ENCODE results near the gene PCSK6.

Gene PCSK6

DNA sequence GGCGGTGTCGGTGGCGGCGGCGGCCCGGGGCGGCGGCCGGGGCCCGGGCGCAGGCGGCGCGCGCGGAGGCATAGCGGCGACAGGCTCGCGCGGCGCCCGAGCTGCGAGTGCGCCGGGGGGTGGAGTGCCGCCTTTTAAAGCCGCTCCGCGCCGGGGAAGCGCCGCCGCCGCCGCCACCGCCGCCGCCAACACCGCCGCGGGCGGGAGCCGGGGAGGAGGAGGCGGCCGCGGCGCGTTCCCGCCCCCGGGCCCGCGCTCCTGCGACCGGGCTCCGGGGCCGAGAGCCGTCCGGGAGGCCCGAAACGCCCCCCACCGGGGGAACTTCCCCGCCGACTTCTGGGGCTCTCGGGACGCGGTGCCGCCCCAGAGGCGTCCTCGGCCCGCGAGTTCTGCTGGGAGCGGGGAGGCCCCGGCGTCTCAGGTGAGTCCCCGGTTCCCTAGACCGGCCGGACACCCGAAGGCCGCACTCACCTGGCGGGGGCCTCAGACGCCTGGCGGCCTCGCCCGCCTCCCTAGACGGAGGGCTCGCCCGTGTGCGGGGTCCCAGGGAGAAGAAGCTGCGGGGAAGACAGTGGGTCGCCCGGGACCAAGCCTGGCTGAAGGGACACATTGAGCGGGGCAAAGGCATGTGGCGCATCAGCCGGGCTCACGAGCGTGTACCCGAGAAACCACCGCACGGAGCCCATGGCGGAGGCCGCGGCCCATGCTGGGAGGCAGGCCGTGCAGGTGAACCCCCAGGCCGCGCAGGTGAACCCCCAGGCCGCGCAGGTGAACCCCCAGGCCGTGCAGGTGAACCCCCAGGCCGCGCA is at the start of gene PCSK6:
Gene PCSK6 (minus strand): TSS at position 109 of the 809 bp plus-strand sequence. CDS start 37 bp downstream, at position 72.
- no peak for DNase-seq

DNA sequence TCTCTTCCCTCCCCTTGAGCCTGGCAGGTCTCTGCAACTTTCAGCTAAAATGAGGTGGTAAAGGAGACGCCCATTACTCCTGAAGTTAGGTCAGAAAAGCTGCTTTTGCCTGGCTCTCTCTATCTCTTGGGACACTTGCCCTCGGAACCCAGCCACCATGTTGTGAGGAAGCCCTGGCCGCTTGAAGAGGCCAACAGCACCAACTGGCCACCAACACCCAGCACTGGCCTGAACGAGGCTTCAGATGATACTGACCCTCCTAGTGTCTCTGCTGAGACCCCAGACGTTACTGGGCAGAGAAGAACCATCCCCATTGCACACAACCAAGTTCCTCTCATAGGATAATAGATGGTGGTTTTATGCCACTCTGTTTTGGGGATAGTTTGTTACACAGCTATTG is 49.5 kb upstream of the PCSK6 start:
- DNase-seq = no peak

DNA sequence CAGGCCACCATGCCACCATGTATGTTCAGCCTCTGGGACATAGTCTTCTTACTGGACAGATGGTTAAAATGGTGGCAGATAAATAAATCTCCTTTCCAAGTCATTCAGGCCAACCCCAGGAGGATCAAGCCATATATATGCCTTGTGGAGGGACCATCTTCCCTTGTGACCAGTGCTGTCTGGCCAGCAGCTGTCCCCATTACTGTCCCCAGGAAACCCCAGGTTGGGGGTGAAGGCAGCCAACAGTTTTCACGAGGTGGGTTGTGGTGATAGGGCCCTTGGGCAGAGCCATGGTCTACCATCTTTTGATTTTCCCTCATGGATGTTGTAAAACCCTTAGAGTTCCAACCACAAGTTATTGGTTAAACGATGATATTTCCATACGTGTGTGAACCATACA is 48.7 kb upstream of the PCSK6 start:
- no peak for DNase-seq

DNA sequence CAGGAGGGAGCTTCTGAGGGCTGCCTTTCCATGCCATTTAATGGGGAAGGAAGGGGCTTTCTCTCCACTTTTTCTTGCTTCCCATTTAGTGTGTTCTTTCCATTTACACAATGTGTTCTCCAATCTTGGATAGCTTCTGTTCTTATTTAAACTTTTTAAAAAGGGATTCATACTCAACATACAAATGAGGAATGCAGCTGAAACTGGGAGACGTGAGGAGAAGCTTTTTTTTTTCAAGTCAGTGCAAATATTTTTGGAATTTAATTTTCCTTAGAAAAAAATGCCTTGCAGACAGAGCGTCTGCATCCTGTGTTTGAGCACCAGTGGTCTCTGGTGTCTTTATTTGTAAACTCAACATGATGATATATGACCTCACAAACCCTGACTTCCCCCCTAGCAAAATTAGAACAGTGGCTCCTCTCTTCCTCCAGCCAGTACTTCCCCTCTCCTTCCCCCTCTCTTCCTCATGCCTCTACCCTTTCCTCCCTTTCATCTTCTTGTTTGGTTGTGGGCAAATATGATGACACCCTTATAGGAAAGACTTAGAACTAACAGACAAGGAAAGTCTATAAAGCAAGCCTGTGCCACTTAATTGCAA is 48.1 kb upstream of the PCSK6 start:
- no peak for DNase-seq

DNA sequence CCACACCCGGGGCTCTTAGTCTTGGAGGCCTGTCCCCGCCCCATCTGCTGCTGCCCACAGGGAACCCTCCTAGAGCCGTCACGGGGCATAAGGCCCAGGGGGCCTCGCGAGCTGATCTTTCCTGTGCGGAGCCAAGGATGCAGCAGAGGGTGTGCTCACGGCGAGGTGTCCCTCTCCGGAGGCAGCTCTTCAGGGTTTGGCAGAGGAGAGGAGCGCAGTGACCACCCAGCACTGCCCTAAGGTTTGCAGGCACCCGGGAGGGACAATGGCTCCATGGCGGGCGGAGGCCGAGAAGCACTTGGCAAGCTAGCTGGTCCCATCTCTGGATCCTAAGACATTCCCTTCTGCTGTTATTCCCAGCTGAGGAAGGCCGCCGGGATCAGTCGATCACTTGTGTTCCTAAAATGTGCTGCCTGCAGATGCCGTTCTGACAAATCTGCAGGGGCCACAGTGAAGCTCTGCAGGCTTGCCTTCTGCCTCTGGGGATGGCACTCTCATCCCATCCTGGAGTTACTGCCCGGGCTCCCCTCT is 47.4 kb upstream of the PCSK6 start:
- no peak for DNase-seq

DNA sequence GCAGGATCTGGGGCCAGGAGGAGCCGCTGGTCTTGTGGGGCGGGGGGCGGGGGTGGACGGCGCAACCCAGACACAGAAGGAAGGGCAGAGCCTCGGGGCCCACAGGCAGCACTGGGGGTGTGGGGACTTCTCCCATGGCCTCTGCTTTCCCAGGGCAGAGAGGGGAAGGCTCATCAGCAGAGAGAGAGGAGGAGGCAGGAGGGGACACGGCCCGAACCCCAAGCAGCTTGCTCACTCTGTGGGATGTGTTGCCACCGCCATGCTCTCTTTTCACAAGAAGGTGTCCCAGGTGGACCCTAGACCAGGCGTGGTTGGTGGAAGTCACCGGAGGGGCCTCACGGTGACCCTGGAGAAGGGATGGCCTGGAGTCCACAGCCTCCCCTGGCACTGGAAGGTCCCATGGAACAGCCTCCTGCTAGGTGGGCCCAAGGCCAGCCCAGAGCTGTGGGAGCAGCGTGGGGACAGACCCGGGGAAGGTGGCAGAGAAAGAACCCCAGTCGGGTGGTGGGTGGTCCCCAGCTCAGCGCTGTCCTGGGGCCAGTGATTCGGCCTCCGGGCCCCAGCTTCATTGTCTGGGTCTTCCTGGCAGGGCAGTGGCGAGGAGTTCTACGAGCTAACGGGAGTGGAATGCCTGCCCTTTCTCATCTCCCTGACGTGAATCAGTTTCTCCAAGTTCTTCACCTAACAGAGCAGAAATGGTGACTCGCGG is 46.8 kb upstream of the PCSK6 start:
- DNase-seq = no peak

DNA sequence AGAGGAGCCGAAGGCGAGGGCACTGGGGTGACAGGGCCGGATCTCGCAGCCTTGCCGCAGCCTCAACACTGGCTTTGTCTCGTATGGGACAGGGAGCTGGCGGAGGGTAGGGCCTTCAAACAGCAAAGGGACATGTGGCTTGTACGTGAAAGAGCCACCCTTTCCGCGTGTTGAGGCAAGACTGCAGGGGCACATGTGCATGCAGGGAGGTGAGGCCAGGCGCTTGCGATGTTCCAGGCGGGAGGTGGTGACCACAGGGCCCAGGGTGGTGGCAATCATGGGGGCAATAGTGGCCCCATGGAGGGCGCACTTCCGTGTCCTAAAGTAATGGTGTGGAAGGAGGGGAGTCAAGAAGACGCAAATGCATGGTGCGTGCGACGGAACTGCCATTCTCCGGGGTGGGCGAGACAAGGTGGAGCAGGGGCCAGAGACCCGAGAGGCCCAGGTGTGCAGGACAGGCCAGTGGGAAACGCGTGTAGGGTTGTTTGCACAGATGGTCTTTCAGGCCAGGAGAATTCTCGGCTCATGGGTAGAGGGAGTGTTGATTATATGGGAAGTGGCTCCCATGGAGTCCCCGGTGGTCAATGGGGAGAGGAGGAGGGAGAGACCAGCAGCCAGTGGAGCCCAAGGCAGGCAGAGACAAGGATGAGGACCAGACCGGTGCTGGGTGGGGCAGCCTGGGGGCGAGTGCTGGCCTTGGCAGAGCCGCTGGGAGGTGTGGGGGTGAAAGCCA is 45.8 kb upstream of the PCSK6 start:
- DNase-seq = no peak

DNA sequence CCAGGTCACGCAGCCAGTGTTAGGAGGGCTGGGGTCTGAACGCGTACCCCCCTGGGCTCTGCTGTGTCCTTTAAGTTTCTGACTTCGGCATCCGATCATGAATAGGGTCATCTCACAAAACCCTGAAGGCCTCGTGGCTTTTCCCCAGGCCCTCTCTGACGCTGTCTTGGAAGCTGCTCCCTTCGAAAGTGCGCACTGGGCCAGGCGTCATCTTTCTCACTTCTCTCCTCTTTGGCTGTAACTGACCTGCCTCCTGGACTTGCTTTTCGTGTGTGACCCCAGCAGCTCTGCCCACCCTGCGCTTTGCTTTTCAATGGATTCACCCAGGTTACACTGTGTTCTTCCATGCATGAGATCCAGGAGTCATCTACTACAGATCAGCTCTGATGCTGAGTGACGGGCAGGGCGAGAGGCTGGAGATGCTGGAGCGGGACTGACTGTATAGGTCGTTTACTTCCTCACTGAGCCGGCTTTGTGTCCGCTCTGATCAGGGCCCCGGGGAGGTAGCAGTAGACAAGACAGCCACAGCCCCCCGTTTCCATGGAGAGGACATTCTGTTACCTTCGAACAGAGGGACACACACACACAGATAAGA is 45.0 kb upstream of the PCSK6 start:
- no peak for DNase-seq

DNA sequence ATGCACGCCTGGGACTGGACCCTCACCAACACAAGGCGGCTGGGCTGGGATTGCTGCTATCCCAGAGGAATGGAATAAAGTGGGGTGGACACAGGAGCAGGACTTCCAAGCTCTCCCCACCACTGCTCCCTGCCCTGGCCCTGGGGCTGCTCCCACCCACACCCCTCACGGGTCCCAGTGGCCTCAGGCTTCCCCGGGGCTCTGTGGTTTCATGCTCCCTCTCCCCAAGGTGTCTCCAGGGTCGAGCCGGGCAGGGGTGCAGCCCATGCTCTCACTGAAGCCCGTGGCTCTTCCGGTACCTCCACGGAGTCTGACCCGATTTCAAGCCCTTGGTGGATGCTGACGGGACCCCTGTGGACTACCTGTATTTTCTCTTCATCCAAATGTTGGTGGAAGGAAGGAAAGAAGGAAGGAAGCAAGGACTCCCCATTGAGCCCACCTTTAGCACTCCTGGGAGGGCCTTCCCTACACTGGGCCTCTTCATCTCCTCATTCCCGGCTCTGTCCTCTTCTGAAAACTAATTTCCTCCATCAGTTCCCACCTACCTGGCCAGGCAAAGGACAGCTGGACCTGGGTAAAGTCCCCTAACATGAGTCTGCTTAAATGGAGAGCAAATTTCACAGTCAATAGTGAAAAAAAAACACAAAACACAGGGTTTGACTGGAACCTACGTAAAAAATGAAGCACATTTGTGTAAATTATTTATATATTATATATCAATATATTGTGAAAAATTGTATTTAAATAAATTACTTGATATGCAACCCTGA is 44.0 kb upstream of the PCSK6 start:
- no peak for DNase-seq

DNA sequence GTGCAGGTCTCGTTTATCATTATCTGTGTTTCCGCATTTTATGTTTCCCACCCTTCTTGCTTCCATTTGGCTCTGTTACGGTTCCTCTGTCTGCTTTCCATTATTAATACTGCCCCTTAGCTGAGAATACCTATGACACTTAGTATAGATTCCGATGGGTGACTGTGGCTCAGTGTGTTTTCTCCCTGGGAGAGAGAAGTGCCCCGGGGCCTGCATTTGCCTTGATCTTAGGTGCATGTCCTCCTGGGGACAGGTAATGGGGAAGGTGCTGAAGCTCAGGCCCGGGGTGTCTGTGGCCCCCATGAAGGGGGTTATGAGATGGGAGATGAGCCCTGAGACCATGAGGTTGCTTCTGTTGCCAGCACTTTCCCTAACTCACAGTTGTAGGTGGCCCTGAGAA is 43.4 kb upstream of the PCSK6 start:
- no peak for DNase-seq

DNA sequence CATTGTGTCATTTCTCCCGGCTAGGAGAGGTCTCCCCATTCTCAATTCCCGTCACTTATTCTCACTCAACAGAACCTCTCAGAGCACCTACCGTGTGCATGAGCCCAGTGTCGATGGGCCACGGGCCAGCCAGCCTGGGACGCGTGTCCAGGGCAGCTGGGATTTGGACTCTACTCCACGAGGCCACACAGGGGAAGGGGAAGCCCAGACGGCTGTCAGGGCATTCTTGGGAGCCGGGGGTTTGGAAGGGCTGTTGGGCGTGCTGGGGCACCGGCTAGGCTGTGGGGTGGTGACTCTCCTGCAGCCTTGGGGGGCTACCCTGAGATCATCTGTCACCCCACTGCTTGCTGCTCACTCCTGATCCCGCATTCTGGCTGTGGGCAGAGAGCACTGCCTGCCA is 41.7 kb upstream of the PCSK6 start:
- no peak for DNase-seq

DNA sequence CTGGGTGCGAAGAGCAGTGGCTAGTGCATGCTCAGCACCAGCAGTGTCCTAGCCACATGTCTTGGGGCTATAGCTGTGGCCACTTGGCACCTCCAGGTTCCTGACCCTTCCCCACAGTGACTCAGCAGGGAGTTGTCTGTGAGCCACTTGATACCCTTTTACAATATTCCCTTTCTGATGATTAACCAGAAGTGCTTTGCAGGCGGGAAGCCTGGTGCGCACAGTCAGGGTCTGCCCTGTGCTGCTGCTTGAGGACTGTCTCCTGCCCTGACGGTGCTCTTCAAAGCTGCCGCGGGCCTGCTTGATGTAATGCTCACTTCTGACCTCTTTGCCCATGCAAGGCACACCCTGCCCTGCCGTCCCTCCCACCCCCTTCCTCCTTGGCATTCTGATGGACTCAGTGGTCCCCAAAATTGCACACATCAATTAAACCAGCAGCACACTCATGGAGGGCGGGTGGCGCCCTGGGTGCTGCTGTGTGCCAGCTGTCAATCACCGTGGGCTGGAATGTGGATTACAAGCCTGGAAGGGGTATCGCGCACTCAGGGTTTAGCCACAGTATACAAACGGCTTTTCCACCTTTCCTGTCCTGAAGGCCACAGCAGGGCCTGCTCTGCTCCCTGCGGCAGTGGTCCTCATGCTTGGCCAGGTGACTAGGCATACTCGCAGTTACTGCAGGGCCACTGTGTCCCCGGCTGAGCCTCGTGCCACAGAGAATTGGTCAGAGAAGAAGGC is 40.9 kb upstream of the PCSK6 start:
- no peak for DNase-seq

DNA sequence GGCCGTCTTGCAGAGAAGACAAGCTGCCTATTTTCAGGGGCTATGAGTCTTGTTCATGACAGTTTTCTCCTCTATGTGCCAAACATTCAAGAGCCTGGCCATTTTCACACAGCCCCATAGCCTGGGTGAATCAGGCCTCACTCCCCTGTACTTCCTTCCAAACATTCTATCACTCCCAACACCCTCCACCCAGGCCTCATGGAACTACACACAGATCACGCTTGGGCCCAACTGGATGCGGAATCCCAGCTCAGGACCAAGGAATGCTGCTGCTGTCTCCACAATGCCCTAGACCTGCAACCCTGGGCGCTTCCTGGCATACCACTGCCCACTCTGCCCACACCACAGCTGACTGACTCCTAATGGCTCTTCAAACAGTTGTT is 39.4 kb upstream of the PCSK6 start:
- no peak for DNase-seq

DNA sequence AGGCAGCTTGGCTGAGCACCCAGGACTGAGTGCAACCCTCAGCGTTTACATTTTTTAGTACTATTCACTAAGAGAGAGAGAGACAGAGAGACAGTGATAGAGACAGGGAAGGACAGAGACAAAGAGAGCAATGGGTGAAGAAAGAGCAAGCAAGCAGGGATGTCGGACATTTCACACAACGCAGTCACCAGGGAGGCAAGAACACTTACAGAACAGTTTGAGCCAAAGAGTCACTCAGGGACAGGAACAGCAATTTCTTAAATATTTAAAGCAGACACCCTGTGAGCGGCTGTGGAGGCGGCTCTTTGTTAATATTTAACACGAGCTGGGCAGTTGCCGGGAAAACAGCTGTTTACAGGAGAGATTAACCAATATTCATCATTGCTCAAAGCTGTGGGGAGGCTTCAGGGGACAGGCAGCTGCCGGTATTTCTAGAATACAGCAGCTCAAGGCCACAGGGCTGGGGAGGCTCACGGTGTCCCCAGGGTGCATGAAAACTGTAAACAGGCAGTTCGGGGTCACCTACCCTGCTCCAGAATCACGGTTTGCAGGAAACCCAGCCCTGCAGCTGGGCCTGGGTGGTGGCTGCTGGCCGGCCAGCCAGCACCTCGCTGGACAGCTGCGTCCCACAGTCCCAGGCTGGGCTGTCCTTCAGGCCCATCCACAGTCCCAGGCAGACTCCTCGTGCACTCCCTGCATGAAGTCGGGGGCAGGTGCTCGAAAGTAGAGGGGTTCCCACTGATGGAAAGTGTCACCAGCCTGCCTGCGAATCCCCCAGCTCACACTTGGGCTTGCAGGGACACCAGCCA is 38.8 kb upstream of the PCSK6 start:
- DNase-seq = no peak

DNA sequence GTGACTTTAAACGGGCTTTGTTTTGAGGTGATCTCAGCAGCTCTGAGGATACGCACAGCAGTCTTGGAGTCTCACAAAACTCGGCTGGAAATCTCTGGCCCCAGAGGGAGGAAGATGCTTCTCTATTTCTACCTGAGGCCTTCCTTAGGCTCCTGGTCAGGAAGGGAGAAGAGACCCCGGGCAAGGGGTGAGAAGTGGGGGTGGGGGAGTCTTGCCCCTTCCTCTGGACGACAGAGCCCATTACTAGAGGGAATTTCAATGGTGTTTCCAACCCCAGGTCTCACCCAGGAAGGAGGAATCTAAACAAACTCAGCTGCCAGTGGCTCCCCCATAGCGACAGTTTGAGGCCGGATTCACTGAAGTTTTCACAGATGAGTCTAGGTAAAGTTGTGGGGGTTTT is 37.4 kb upstream of the PCSK6 start:
- no peak for DNase-seq

DNA sequence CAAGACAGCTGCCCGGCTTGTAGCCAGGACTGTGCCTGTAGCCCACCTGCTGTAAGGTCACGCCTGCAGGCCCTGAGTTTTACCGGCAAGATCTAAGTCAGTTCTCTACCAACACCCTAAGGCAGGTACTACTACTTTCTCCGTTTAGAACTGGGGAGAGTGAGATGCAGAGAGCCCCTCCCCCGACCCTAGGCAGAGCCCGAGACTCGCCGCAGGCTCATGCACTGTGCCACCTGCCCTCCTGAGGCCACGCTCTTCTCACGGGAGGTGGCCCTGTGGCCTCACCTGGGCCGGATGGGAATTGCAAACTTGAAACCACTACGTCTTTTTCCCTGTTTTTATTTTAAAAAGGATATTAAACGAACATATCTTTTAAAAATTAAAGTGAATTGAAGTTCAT is 36.9 kb upstream of the PCSK6 start:
- DNase-seq = no peak

DNA sequence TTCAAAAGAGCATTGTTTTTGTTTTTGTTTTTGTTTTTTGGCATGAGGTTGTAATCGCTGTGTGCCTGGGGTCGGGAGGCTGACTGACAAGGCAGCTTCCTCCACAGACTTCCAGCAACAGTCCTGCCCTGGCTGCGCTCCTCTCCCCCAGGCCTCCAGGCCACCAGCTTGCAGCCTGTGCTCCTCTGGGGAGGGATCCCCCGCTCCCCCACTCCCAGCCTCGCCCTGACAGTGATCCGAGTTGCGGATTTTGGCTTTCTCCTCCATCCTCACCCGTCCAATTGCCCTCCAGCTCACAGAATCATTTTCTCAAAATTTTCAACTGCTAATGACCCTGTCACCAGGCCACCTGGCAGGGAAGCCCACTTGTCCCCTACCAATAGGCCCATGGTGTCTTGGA is 36.5 kb upstream of the PCSK6 start:
- no peak for DNase-seq

DNA sequence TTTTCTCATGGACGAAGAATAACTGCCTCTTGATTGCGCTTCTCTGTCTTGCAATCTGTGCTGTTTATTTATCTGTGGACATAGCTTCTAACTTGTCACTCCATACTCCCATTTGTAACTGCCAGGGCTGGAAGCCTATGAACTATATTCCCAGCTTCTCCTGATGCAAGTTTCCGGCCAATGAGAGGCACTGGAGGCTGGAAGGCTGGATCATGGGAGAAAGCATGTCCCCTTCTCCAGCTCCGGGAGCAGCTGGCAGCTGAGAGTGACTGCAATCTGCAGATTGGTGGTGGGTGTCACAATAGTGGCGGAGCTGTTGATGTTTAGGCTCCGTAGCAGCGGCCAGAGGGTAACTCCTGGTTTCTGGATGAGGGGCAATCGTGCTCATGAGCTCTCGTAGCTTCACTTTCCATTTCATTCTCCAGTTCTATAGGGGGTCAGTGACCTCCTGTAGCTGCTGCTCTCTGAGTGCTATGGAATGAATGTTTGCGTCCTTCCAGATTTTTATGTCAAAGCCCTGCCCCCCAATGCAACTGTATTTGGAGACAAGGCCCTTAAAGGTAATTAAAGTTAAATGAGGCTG is 35.7 kb upstream of the PCSK6 start:
- no peak for DNase-seq

DNA sequence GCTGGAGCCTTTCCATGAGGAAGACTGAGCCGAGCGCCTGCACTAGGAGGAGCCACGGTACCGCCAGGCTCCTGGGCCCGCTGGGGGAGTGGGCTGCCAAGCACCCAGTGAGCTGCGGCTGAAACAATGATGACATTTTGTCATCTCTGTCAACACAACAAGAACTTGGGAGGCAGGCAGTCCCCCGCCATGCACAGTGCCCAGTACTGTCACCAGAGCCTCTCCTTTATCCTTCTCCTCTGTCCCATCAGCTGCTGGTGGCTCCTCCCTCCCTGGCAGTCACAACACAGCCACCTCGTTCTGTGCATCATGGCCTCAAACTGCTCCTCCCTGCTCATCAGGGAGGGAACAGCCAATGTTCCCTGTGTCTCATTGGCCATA is 34.0 kb upstream of the PCSK6 start:
- no peak for DNase-seq
